ACC112 (cell line): ENCODE results near the gene DOCK4.

Experiments used
- H2AFZ ChIP-seq: fragments of 200-600 bp; sonication (generic); one replicate; pipeline ENCODE4 v1.6.0; 2017; ENCODE audit warnings: antibody characterized with exemption, low read length; ENCODE audit not compliant: unreplicated experiment
- H3K27ac ChIP-seq: fragments of 200-600 bp; sonication (generic); 2 replicates; pipeline ENCODE4 v1.5.1; 2014; ENCODE audit warnings: low read depth, mild to moderate bottlenecking, antibody characterized with exemption, low read length, moderate library complexity
- H3K27me3 ChIP-seq: fragments of 200-600 bp; sonication (generic); 2 replicates; pipeline ENCODE4 v1.6.1; 2014; ENCODE audit warnings: mild to moderate bottlenecking, antibody characterized with exemption, low read length, moderate library complexity, mixed read lengths; ENCODE audit not compliant: insufficient read depth
- H3K36me3 ChIP-seq: fragments of 200-600 bp; sonication (generic); 2 replicates; pipeline ENCODE4 v1.6.1; 2016; ENCODE audit warnings: mild to moderate bottlenecking, antibody characterized with exemption, low read length, moderate library complexity, mixed read lengths; ENCODE audit not compliant: insufficient read depth
- H3K4me1 ChIP-seq: fragments of 200-600 bp; sonication (generic); one replicate; pipeline ENCODE4 v1.6.1; 2016; ENCODE audit warnings: low read length, mixed read lengths; ENCODE audit not compliant: insufficient read depth, unreplicated experiment, control insufficient read depth
- H3K4me3 ChIP-seq: fragments of 200-600 bp; sonication (generic); 2 replicates; pipeline ENCODE4 v1.5.1; 2014; ENCODE audit warnings: mild to moderate bottlenecking, low read depth, low read length
- H3K79me2 ChIP-seq: fragments of 200-600 bp; sonication (generic); one replicate; pipeline ENCODE4 v1.6.0; 2016; ENCODE audit warnings: low read length; ENCODE audit not compliant: control insufficient read depth, unreplicated experiment, insufficient read depth

Gene DOCK4

GRCh38 chr7:112079122-112079521, 127.1 kb downstream of the DOCK4 start:
- no peaks in the 10 kb centered on the region for H3K36me3 ChIP-seq
- no peaks in the 10 kb centered on the region for H3K27me3 ChIP-seq
- H3K79me2 ChIP-seq, result peaks cover 3% of the 10 kb centered on the region
- peak overlapping the region; percentile 85 for H3K27ac ChIP-seq
- H3K4me3 ChIP-seq, result no peak overlapping the region
- no peak overlapping the region for H2AFZ ChIP-seq
- peaks cover 36% of the 10 kb centered on the region for H3K4me1 ChIP-seq

GRCh38 chr7:112076324-112076723, 129.9 kb downstream of the DOCK4 start:
- Histone ChIP-seq H3K4me3 (no peak overlapping the region), H2AFZ (no peak overlapping the region)

DNA sequence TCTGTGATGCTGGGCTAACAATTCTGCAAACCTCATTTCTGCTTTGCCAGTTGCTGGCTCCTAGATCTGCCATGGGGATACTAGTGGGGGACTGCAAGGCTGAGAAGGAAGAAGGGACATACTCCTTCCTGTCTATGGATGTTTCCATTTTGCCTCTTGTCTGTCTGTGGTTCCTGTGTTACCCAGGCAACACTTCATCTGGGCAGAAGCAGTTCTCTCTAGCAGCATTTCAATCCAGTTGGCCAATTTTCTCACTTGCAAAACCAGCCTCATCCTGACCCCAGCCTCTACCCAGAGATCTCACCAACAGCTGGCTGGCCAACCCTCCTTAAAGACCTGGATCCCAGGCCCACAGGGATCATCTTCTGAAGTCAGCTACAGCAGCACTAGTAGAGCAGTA, 131.7 kb downstream of the DOCK4 start:
- peaks cover 35% of the 10 kb centered on the region for H3K4me1 ChIP-seq

More at GRCh38 chr7:112076324-112076723, 129.9 kb downstream of the DOCK4 start:
- H3K27me3 ChIP-seq, result no peaks in the 10 kb centered on the region
- H3K4me1 ChIP-seq, result peaks cover 44% of the 10 kb centered on the region
- peaks cover 3% of the 10 kb centered on the region for H3K79me2 ChIP-seq
- no peak overlapping the region for H3K27ac ChIP-seq
- no peaks in the 10 kb centered on the region for H3K36me3 ChIP-seq

DNA sequence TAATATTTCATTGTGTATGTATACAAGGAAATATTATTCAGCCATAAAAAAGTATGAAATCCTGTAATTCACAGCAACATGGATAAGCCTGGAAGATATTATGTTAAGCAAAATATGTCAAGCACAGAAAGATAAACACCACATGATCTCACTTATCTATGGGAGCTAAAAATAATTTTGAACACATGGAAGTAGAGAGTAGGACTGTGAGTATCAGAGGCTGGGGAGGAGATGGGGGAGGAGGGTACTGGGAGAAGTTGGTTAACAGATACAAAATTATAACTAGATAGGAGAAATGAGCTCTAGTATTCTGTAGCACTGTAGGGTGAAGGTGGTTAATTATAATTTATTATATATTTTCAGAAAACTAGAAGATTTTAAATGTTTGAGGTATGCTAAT, 132.7 kb downstream of the DOCK4 start:
- no peak overlapping the region for H3K27ac ChIP-seq
- H3K4me3 ChIP-seq, result no peak overlapping the region
- H3K36me3 ChIP-seq, result no peaks in the 10 kb centered on the region
- no peaks in the 10 kb centered on the region for H3K27me3 ChIP-seq
- H3K4me1 ChIP-seq, result peaks cover 30% of the 10 kb centered on the region
- H2AFZ ChIP-seq, result no peak overlapping the region
- no peaks in the 10 kb centered on the region for H3K79me2 ChIP-seq

More for the DNA sequence above, 131.7 kb downstream of the DOCK4 start:
- Histone ChIP-seq H2AFZ (no peak overlapping the region), H3K79me2 (no peaks in the 10 kb centered on the region), H3K27ac (no peak overlapping the region), H3K27me3 (no peaks in the 10 kb centered on the region), H3K4me3 (no peak overlapping the region), H3K36me3 (no peaks in the 10 kb centered on the region)

GRCh38 chr7:112072541-112073245, 133.5 kb downstream of the DOCK4 start:
- Histone ChIP-seq H3K27ac (no peak overlapping the region), H3K27me3 (no peaks in the 10 kb centered on the region), H3K4me3 (no peak overlapping the region), H3K4me1 (peaks cover 30% of the 10 kb centered on the region), H2AFZ (no peak overlapping the region), H3K79me2 (no peaks in the 10 kb centered on the region), H3K36me3 (no peaks in the 10 kb centered on the region)

GRCh38 chr7:112071856-112072255, 134.3 kb downstream of the DOCK4 start:
- H3K4me1 ChIP-seq, result peaks cover 30% of the 10 kb centered on the region
- H3K79me2 ChIP-seq, result no peaks in the 10 kb centered on the region
- no peaks in the 10 kb centered on the region for H3K36me3 ChIP-seq

DNA sequence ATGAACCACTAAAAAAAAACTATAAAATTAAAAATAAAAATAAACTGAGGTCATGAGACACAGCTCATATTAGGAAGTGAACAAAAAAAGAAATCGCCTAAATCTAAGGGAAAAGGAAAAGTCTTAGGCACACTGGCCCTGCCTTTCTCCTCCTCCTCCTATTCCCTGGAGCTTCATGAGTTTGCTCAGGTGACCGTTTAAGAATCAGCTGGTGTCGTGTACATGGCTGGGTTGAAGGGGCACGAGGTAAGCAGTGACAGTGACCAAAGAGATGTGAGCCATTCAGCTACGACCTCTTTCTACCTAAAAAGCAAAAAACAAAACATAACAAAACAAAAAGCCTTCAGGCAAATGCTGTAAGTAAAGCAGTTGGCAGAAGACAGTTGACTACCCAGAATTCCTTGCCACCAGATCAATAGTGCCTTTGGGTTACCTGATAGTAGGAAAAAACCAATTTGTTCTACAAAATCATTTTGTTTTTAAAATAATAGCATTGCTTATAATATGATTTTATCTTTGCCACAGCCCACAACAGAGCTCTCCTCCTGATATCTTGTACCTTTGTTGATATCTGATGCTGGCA, 135.4 kb downstream of the DOCK4 start:
- Histone ChIP-seq H2AFZ (no peak overlapping the region), H3K79me2 (no peaks in the 10 kb centered on the region), H3K4me3 (no peak overlapping the region), H3K27ac (no peak overlapping the region), H3K4me1 (peaks cover 19% of the 10 kb centered on the region), H3K27me3 (no peaks in the 10 kb centered on the region), H3K36me3 (no peaks in the 10 kb centered on the region)

More at GRCh38 chr7:112071856-112072255, 134.3 kb downstream of the DOCK4 start:
- no peaks in the 10 kb centered on the region for H3K27me3 ChIP-seq
- H2AFZ ChIP-seq, result no peak overlapping the region
- H3K4me3 ChIP-seq, result no peak overlapping the region
- no peak overlapping the region for H3K27ac ChIP-seq

- no peak overlapping the region for H3K4me3 ChIP-seq
- H3K27ac ChIP-seq, result no peak overlapping the region
- no peaks in the 10 kb centered on the region for H3K27me3 ChIP-seq
- no peaks in the 10 kb centered on the region for H3K79me2 ChIP-seq
- no peaks in the 10 kb centered on the region for H3K36me3 ChIP-seq
- no peak overlapping the region for H2AFZ ChIP-seq
- peaks cover 19% of the 10 kb centered on the region for H3K4me1 ChIP-seq
Measured at GRCh38 chr7:112069879-112070321, 136.3 kb downstream of the DOCK4 start.

- H3K36me3 ChIP-seq, result no peaks in the 10 kb centered on the region
- H3K79me2 ChIP-seq, result no peaks in the 10 kb centered on the region
- peaks cover 19% of the 10 kb centered on the region for H3K4me1 ChIP-seq
- no peak overlapping the region for H2AFZ ChIP-seq
- H3K4me3 ChIP-seq, result no peak overlapping the region
- H3K27ac ChIP-seq, result no peak overlapping the region
- no peaks in the 10 kb centered on the region for H3K27me3 ChIP-seq
Measured at GRCh38 chr7:112068967-112069366, 137.2 kb downstream of the DOCK4 start.

- Histone ChIP-seq H2AFZ (no peak overlapping the region), H3K36me3 (no peaks in the 10 kb centered on the region), H3K27ac (no peak overlapping the region), H3K27me3 (no peaks in the 10 kb centered on the region), H3K79me2 (no peaks in the 10 kb centered on the region), H3K4me1 (peaks cover 19% of the 10 kb centered on the region), H3K4me3 (no peak overlapping the region)
Measured at GRCh38 chr7:112067632-112068540, 138.3 kb downstream of the DOCK4 start.
